Measurements from ENCODE around the gene OR2A1.
"Not testable (repeated sequence)": the region's sequence is repeated elsewhere in the genome, so short reads cannot be mapped to it uniquely, and the experiment has no call there.

OR2A1 gene

GRCh38 chr7:144311872-144312469 is at the start of gene OR2A1:
TSS of gene OR2A1 (plus strand) at chr7:144312419. CDS start at chr7:144318125, 5,706 bp downstream.
- ATAC-seq, result not testable (repeated sequence)

GRCh38 chr7:144264692-144265091 is 47.5 kb upstream of the OR2A1 start, which contains the start of gene OR2A7:
TSS of gene OR2A7 (minus strand) at chr7:144264792. CDS start at chr7:144259628, 5,164 bp downstream.
- ATAC-seq, result not testable (repeated sequence)

- ATAC-seq, result not testable (repeated sequence)
Measured at GRCh38 chr7:144269188-144269587, 43.0 kb upstream of the OR2A1 start, which contains the start of gene CTAGE8. TSS of gene CTAGE8 (minus strand) at chr7:144269288. CDS start at chr7:144269250, 38 bp downstream.

- not testable (repeated sequence) for ATAC-seq
Measured at GRCh38 chr7:144275281-144275680, 36.9 kb upstream of the OR2A1 start.

GRCh38 chr7:144280010-144280409 is 32.2 kb upstream of the OR2A1 start:
- ATAC-seq, result not testable (repeated sequence)

GRCh38 chr7:144281981-144282380 is 30.2 kb upstream of the OR2A1 start:
- ATAC-seq, result not testable (repeated sequence)

- not testable (repeated sequence) for ATAC-seq
Measured at GRCh38 chr7:144282490-144282889, 29.7 kb upstream of the OR2A1 start.

- ATAC-seq, result not testable (repeated sequence)
Measured at GRCh38 chr7:144283716-144284115, 28.5 kb upstream of the OR2A1 start.

GRCh38 chr7:144287171-144287784 is 24.9 kb upstream of the OR2A1 start:
- not testable (repeated sequence) for ATAC-seq

GRCh38 chr7:144291607-144292006 is 20.6 kb upstream of the OR2A1 start:
- not testable (repeated sequence) for ATAC-seq

GRCh38 chr7:144292384-144293161 is 19.6 kb upstream of the OR2A1 start:
- peak in 1 of 2 donors; percentile 20 for ATAC-seq

GRCh38 chr7:144293794-144294499 is 18.3 kb upstream of the OR2A1 start:
- ATAC-seq, result peak; percentile 78

GRCh38 chr7:144302578-144303303 is 9.5 kb upstream of the OR2A1 start:
- ATAC-seq, result peak; percentile 30 to 57

GRCh38 chr7:144303607-144304006 is 8.6 kb upstream of the OR2A1 start:
- ATAC-seq, result not testable (repeated sequence)

GRCh38 chr7:144305156-144305555 is 7.1 kb upstream of the OR2A1 start:
- peak in 1 of 2 donors; percentile 30 for ATAC-seq

GRCh38 chr7:144309702-144310101 is 2.5 kb upstream of the OR2A1 start:
- ATAC-seq, result not testable (repeated sequence)

GRCh38 chr7:144311218-144311617 is 1.0 kb upstream of the OR2A1 start:
- not testable (repeated sequence) for ATAC-seq

GRCh38 chr7:144317537-144317936 is 5.3 kb downstream of the OR2A1 start:
- ATAC-seq, result not testable (repeated sequence)

GRCh38 chr7:144319547-144319946 is 7.3 kb downstream of the OR2A1 start:
- ATAC-seq, result not testable (repeated sequence)

GRCh38 chr7:144321677-144322206 is 9.5 kb downstream of the OR2A1 start:
- not testable (repeated sequence) for ATAC-seq

GRCh38 chr7:144323359-144323758 is 11.1 kb downstream of the OR2A1 start:
- not testable (repeated sequence) for ATAC-seq

Data from activated CD4-positive, CD25-positive, alpha-beta regulatory T cell treated with anti-CD3 and anti-CD28 coated beads, Interleukin-2, amount 50 U/mL, for 24 hours (primary cell).